ENCODE data around the gene RBP4. TPM values are rescaled to one million over a fixed set of nuclear protein-coding genes. Genes with fewer than 3 reads are reported as not detected.

The RBP4 gene
- polyA plus RNA-seq (2013, experiment 1 of 2), result 1.7 TPM
- polyA plus RNA-seq (2013, experiment 2 of 2), result 1.5 TPM

GRCh38 chr10:93601146-93601773 lies at the start of gene RBP4:
RBP4 (minus strand) TSS chr10:93601235; CDS start chr10:93601028, 207 bp downstream.
- Histone ChIP-seq H3K79me1 (ENCODE audit: low read length) (no peaks in the 10 kb centered on the region), H3K4me2 (ENCODE audit: low read length) (peak within 1 kb of the TSS; percentile 83), H3K79me2 (ENCODE audit: control insufficient read depth, insufficient read depth, low read length) (no peaks in the 10 kb centered on the region), H4K5ac (ENCODE audit: low read length) (no peak within 1 kb of the TSS), H3K4me1 (ENCODE audit: control insufficient read depth, low read depth, low read length) (peaks cover 2% of the 10 kb centered on the region), H3K18ac (ENCODE audit: low read length) (no peak within 1 kb of the TSS), H3K27ac (ENCODE audit: low read depth, low read length) (no peak within 1 kb of the TSS), H3K4ac (ENCODE audit: low read depth, low read length) (peak within 1 kb of the TSS; percentile 36), H2BK5ac (ENCODE audit: low read length) (no peak within 1 kb of the TSS), H3K9ac (ENCODE audit: low read length) (peak within 1 kb of the TSS; percentile 59), H3K56ac (ENCODE audit: low read length) (peak within 1 kb of the TSS; percentile 72), H4K8ac (ENCODE audit: low read depth, low read length) (no peak within 1 kb of the TSS), H3K23ac (ENCODE audit: low read length) (peak within 1 kb of the TSS; percentile 76), H3K4me3 (ENCODE audit: low read length) (peak within 1 kb of the TSS; percentile 24), H3K27me3 (ENCODE audit: insufficient read depth, low read length, poor library complexity) (peaks cover 20% of the 10 kb centered on the region), H3K36me3 (ENCODE audit: control insufficient read depth, insufficient read depth, low read length) (no peaks in the 10 kb centered on the region), H2BK15ac (replicated peaks; ENCODE audit: low read depth) (no peak within 1 kb of the TSS), H2AK5ac (ENCODE audit: low read length) (no peak within 1 kb of the TSS), H2BK120ac (ENCODE audit: low read depth, low read length) (no peak within 1 kb of the TSS)
- no CpG with 5 or more reads among the region's 63 CpGs for WGBS (ENCODE audit: extremely low coverage, insufficient coverage, low lambda C conversion rate)
- no peak for DNase-seq

DNA sequence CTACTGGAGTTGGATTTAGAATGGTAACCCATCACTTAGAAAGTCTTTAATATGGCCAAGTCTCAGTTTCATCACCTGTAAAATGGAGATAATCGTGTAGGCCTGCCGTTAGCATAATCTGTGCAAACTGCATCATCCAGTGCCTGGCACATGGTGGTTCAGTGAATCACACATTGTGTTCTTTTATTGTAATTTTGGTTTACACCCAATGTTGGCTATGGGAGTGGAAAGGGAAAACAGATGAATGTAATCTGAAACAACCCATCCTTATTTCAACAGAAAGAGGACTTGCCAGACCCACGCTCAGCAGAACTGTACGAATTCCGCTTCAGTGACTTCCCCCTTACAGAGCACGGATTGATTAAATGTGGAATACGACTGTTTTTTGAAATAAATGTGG lies 38.8 kb upstream of the RBP4 start:
- no peak overlapping the region for H2BK120ac ChIP-seq (ENCODE audit: low read depth, low read length)
- no peak overlapping the region for H3K9ac ChIP-seq (ENCODE audit: low read length)
- WGBS (ENCODE audit: extremely low coverage, insufficient coverage, low lambda C conversion rate), result no CpG with 5 or more reads among the region's 7 CpGs
- H2AK5ac ChIP-seq (ENCODE audit: low read length), result no peak overlapping the region
- no peak for DNase-seq
- no peaks in the 10 kb centered on the region for H3K36me3 ChIP-seq (ENCODE audit: control insufficient read depth, insufficient read depth, low read length)
- no peaks in the 10 kb centered on the region for H3K27me3 ChIP-seq (ENCODE audit: insufficient read depth, low read length, poor library complexity)
- H3K4me3 ChIP-seq (ENCODE audit: low read length), result no peak overlapping the region
- no peak overlapping the region for H2BK15ac ChIP-seq (replicated peaks; ENCODE audit: low read depth)
- no peaks in the 10 kb centered on the region for H3K79me1 ChIP-seq (ENCODE audit: low read length)
- no peak overlapping the region for H4K5ac ChIP-seq (ENCODE audit: low read length)
- no peaks in the 10 kb centered on the region for H3K79me2 ChIP-seq (ENCODE audit: control insufficient read depth, insufficient read depth, low read length)
- no peak overlapping the region for H3K56ac ChIP-seq (ENCODE audit: low read length)
- no peak overlapping the region for H3K18ac ChIP-seq (ENCODE audit: low read length)
- H2BK5ac ChIP-seq (ENCODE audit: low read length), result no peak overlapping the region
- H3K23ac ChIP-seq (ENCODE audit: low read length), result no peak overlapping the region
- no peak overlapping the region for H4K8ac ChIP-seq (ENCODE audit: low read depth, low read length)
- no peak overlapping the region for H3K4ac ChIP-seq (ENCODE audit: low read depth, low read length)
- H3K4me2 ChIP-seq (ENCODE audit: low read length), result no peak overlapping the region
- no peak overlapping the region for H3K27ac ChIP-seq (ENCODE audit: low read depth, low read length)
- H3K4me1 ChIP-seq (ENCODE audit: control insufficient read depth, low read depth, low read length), result no peaks in the 10 kb centered on the region

- Histone ChIP-seq H2BK15ac (replicated peaks; ENCODE audit: low read depth) (no peak overlapping the region), H3K36me3 (ENCODE audit: control insufficient read depth, insufficient read depth, low read length) (no peaks in the 10 kb centered on the region), H3K79me2 (ENCODE audit: control insufficient read depth, insufficient read depth, low read length) (no peaks in the 10 kb centered on the region), H3K18ac (ENCODE audit: low read length) (no peak overlapping the region), H4K8ac (ENCODE audit: low read depth, low read length) (no peak overlapping the region), H3K27me3 (ENCODE audit: insufficient read depth, low read length, poor library complexity) (no peaks in the 10 kb centered on the region), H3K23ac (ENCODE audit: low read length) (no peak overlapping the region), H3K4ac (ENCODE audit: low read depth, low read length) (no peak overlapping the region), H3K27ac (ENCODE audit: low read depth, low read length) (no peak overlapping the region), H2AK5ac (ENCODE audit: low read length) (no peak overlapping the region), H3K4me1 (ENCODE audit: control insufficient read depth, low read depth, low read length) (no peaks in the 10 kb centered on the region), H3K79me1 (ENCODE audit: low read length) (no peaks in the 10 kb centered on the region), H4K5ac (ENCODE audit: low read length) (no peak overlapping the region), H3K4me2 (ENCODE audit: low read length) (no peak overlapping the region), H2BK5ac (ENCODE audit: low read length) (no peak overlapping the region), H3K9ac (ENCODE audit: low read length) (no peak overlapping the region), H3K56ac (ENCODE audit: low read length) (no peak overlapping the region), H3K4me3 (ENCODE audit: low read length) (no peak overlapping the region), H2BK120ac (ENCODE audit: low read depth, low read length) (no peak overlapping the region)
- WGBS (ENCODE audit: extremely low coverage, insufficient coverage, low lambda C conversion rate), result no CpG with 5 or more reads among the region's 15 CpGs
- no peak for DNase-seq
Observed at GRCh38 chr10:93630625-93631557, 29.9 kb upstream of the RBP4 start.

DNA sequence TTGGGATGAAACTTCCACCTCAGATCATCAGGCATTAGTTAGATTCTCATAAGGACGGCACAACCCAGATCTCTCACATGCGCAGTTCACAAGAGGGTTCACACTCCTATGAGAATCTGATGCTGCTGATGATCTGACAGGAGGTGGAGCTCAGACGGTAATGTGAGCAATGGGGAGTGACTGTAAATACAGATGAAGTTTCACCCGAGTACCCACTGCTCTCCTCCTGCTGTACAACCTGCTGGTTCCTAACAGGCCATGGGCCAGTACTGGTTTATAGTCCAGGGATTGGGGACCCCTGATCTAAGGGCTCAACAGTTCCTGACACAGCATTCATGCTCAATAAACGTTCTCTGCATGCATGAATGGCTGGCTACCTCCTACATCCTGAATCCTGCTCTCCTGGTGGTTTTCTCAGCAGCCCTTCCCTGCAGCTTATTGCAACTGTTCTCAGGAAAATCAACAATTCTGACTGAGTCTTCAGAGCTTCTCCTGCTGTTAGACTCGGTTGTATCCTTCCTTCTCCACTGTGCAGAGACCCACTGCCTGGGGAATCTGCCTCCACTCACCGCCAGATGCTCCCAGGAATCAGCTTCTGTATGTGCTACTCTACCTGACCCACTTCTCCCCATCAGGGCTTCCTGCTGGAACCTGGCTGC lies 28.7 kb upstream of the RBP4 start:
- no peak overlapping the region for H3K23ac ChIP-seq (ENCODE audit: low read length)
- H3K18ac ChIP-seq (ENCODE audit: low read length), result no peak overlapping the region

DNA sequence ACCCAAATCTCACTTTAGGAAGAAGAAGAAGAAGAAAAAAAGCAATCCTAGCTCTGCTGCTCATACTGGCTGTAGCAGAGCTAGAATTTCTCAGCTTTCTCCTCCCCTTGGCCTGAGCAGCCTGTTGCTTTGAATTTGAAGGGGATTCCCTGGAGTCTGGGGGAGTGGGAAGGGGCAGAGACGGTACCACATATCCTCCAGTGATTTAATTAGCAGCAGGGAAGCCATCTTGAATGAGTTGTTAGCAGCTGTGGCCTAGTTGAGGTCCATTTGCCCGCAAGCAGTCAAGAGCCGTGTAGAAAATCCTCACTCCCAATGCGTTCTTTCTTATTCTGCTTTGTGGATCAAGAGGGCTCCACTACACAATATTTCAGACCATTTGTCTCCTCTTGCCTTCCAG lies 27.8 kb upstream of the RBP4 start:
- no peak overlapping the region for H3K4me3 ChIP-seq (ENCODE audit: low read length)
- H3K4me2 ChIP-seq (ENCODE audit: low read length), result no peak overlapping the region
- no peak overlapping the region for H3K27ac ChIP-seq (ENCODE audit: low read depth, low read length)
- H3K9ac ChIP-seq (ENCODE audit: low read length), result no peak overlapping the region
- H3K79me1 ChIP-seq (ENCODE audit: low read length), result no peaks in the 10 kb centered on the region
- no peak overlapping the region for H2BK5ac ChIP-seq (ENCODE audit: low read length)
- no peak overlapping the region for H4K5ac ChIP-seq (ENCODE audit: low read length)
- no peaks in the 10 kb centered on the region for H3K4me1 ChIP-seq (ENCODE audit: control insufficient read depth, low read depth, low read length)
- no peak overlapping the region for H2BK15ac ChIP-seq (replicated peaks; ENCODE audit: low read depth)
- no peak overlapping the region for H3K4ac ChIP-seq (ENCODE audit: low read depth, low read length)
- no peak overlapping the region for H2BK120ac ChIP-seq (ENCODE audit: low read depth, low read length)
- no peaks in the 10 kb centered on the region for H3K36me3 ChIP-seq (ENCODE audit: control insufficient read depth, insufficient read depth, low read length)
- no peak overlapping the region for H4K8ac ChIP-seq (ENCODE audit: low read depth, low read length)
- no CpG with 5 or more reads among the region's 4 CpGs for WGBS (ENCODE audit: extremely low coverage, insufficient coverage, low lambda C conversion rate)
- no peak overlapping the region for H3K23ac ChIP-seq (ENCODE audit: low read length)
- no peak overlapping the region for H2AK5ac ChIP-seq (ENCODE audit: low read length)
- no peaks in the 10 kb centered on the region for H3K79me2 ChIP-seq (ENCODE audit: control insufficient read depth, insufficient read depth, low read length)
- no peak for DNase-seq
- no peak overlapping the region for H3K56ac ChIP-seq (ENCODE audit: low read length)
- no peak overlapping the region for H3K18ac ChIP-seq (ENCODE audit: low read length)
- no peaks in the 10 kb centered on the region for H3K27me3 ChIP-seq (ENCODE audit: insufficient read depth, low read length, poor library complexity)

More for the DNA sequence above, 28.7 kb upstream of the RBP4 start:
- Histone ChIP-seq H4K5ac (ENCODE audit: low read length) (no peak overlapping the region), H3K4me1 (ENCODE audit: control insufficient read depth, low read depth, low read length) (no peaks in the 10 kb centered on the region), H3K56ac (ENCODE audit: low read length) (no peak overlapping the region), H3K4ac (ENCODE audit: low read depth, low read length) (no peak overlapping the region), H3K36me3 (ENCODE audit: control insufficient read depth, insufficient read depth, low read length) (no peaks in the 10 kb centered on the region), H3K27me3 (ENCODE audit: insufficient read depth, low read length, poor library complexity) (no peaks in the 10 kb centered on the region), H3K4me2 (ENCODE audit: low read length) (no peak overlapping the region), H2AK5ac (ENCODE audit: low read length) (no peak overlapping the region), H3K79me1 (ENCODE audit: low read length) (no peaks in the 10 kb centered on the region), H3K9ac (ENCODE audit: low read length) (no peak overlapping the region), H3K4me3 (ENCODE audit: low read length) (no peak overlapping the region), H4K8ac (ENCODE audit: low read depth, low read length) (no peak overlapping the region), H2BK120ac (ENCODE audit: low read depth, low read length) (no peak overlapping the region), H3K27ac (ENCODE audit: low read depth, low read length) (no peak overlapping the region), H3K79me2 (ENCODE audit: control insufficient read depth, insufficient read depth, low read length) (no peaks in the 10 kb centered on the region), H2BK5ac (ENCODE audit: low read length) (no peak overlapping the region), H2BK15ac (replicated peaks; ENCODE audit: low read depth) (no peak overlapping the region)
- DNase-seq, result no peak
- WGBS (ENCODE audit: extremely low coverage, insufficient coverage, low lambda C conversion rate), result no CpG with 5 or more reads among the region's 7 CpGs
